GM15510 (cell line): ENCODE measurements around the gene TEX14.

ENCODE experiments used
- POLR2A ChIP-seq: IDR thresholded peaks from 3 replicates; pipeline ENCODE4 v1.6.1; 2011; ENCODE audit warnings: borderline replicate concordance; ENCODE audit not compliant: insufficient read length; ENCODE audit errors: extremely low read depth

Gene TEX14

DNA sequence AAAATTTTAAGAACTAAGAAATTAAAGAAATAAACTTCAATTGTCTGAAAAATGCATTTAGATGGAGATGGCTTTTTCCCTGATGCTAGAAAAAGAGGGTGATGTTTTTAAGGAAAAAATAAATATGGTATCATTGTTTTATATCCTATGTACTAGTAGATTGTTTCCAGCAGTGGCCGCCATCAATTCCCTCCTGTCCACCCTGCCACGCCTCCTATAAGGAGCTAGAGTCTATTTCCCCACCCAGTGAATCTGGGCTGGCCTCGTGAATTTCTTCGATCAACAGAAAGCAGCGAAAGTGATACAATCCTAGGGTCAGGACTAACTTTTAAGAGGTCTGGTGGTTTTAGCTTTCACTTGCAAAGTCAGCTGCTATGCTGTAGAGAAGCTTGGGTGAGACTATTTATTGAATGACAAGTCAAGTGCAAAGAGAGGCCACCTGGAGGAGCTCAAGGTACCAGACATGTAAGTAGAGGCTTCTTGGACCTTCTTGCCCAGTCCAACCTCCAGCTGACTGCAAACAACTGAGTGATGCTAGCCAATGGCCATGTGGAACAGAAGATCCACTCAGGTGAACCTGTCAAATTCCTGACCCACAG lies 96.6 kb downstream of the TEX14 start:
- TF ChIP-seq POLR2A: no peak

DNA sequence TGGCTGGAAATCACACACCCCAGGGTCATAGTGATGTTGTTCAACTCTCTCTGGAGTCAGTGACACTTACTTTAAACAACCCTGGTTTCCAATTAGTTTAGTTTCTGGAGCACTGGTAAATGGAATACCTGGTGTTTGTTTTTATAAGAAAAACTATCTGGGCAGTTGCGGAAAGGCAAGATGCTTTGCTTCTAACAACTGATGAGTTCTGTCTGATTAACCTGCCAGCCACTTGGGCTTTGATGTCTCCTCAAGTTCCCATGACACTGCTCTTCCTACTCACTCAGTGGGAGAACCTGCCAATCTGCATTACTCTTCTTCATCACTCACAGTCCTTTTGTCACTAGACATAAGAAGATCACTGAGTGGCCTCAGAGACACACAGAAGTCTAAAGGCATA lies 98.7 kb downstream of the TEX14 start:
- TF ChIP-seq POLR2A: no peak

DNA sequence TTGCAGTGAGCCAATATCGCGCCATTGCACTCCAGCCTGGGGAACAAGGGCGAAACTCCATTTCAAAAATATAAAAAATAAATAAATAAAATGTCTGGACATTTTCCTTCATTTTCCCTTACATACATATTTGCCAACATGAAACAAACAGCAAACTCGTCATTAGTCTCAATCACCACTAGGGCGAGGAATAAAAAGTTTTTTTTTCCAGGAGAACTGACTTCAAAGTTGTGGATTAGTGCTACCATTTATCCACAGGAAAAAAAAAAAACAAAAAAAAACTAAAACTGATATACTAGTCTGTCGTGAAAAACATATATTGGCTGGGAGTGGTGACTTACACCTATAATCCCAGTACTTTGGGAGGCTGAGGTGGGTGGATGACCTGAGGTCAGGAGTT lies 100.4 kb downstream of the TEX14 start:
- no peak for TF ChIP-seq POLR2A

DNA sequence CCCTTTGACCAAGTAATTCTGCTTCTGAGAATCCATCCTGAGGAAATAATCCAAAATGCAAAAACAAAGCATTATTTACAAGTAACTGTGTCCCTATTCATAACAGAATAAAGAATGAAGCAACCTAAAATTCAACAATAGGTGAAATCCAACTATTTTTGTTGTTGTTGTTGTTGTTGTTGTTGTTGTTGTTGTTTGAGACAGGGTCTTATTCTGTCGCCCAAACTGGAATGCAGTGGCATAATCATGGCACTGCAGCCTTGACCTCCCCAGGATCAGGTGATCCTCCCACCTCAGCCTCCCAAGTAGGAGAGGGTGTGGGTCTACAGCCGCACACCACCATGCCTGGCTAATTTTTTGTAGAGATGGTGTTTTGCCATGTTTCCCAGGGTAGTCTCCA lies 101.5 kb downstream of the TEX14 start:
- TF ChIP-seq POLR2A: no peak

DNA sequence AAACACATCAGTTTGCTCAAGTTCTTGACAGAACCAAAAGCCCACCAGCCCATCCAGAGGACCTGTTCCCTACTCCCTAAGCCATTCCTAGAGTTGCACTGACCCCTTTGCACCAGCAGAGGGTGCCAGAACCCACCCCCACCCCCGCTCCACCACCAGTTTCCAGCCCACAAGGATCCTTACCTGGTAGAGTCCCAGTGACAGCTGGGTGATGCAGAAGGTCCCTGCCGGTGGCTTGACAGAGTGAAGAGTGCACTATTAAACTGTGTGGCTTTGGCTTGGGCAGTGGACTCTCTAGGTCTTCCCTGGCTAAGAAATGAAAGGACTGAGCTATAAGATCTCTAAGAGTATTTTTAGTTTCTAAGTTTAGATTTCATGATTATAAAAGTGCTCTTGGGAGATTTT lies 104.1 kb downstream of the TEX14 start:
- no peak for TF ChIP-seq POLR2A

DNA sequence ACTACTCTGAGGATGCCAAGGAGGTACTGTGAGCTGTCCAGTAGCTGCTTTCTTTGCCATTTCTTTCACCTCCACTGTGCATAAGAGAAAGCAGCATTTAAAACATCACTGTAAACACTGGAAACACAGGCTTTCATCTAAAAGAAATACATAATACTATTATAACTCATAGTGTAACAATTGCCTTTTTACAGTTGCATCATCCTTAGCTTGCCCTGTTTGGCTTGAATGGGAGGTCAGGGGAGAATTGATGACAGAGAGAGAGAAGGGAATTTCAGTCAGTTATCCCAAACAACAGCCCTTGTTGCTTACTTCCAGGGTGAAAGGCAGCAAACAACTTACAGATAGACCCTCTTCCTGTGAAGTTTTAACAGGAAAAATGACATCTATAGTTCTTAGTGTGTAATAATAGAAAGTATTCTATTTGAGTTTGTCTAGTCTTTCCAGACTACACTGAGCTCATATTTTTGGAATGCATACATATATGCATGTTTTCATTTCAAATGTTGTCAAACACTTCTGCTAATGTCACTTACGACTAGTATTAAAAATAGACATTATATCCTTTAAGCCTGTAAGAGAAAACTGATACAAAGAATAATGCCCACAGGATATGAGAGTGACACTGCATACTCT lies 105.7 kb downstream of the TEX14 start:
- TF ChIP-seq POLR2A: no peak

DNA sequence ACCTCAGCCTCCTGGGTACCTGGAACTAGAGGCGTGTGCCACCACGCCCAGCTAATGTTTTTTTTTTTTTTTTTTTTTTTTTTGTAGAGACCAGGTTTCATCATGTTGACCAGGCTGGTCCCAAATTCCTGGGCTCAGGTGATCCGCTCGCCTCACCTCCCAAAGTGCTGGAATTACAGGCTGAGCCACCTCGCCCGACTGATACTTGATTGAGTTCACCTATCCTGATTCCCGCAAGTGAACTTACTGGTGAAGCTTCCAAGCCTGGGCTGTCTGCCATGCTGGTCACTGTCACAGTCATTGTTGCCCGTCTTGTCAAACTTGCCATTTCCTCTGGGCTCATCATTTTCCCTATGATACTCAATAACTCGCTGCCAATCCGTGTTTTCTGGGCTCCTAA lies 106.3 kb downstream of the TEX14 start:
- no peak for TF ChIP-seq POLR2A

DNA sequence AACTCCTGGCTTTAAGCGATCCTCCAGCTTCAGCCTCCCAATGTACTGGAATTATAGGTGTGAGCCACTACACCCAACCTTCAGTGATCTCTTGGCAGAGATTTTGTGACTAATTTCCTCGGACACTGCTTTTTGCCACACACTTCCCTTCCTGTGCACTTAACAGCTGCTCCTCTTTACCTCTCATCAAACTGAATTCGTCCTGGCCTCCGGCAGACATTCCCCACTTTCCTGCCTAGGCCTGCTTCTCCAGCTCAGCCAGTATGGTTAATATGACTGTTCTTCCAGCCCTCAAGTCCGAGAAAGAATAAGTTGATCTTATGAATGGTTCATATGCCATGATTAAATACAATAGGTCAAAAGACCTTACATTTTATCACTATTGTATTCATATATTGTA lies 108.4 kb downstream of the TEX14 start:
- TF ChIP-seq POLR2A: no peak

DNA sequence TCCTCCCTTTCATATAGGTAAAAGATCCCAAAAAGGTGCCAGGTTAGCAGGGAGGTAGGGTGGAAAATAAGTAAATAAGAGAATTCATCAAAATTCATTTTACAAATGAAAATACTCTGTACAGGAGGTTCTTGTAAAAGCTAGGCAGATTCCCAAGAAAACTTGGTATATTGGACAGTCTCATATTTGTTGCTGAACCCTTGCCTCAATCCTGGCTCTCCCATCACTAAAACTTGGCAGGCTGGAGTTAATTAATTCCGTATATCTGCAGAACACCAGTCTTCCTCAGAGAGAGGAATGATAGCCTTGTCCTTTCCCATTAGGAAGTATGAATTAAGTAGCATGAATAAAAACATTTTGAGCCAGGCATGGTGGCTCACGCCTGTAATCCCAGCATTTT lies 111.2 kb downstream of the TEX14 start:
- TF ChIP-seq POLR2A: no peak

DNA sequence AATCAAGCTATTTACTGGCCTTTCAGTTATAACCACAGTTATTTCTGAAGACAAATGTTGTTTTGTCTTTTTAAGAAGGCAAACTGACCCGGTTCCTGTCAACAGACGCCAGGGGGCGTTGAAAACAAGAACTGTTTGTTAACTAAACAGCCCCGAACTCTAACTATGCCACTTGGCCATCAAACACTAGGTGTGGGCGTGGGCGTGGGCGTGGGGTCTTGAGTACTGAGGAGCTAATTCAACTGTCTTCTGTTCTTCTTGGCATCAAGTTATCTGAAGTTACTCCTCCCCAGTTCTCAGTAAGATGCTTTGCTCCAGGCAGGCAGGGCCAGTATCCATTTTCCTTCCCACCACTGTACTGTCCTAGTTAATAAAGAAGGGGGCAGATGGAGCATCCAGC lies 114.1 kb downstream of the TEX14 start:
- no peak for TF ChIP-seq POLR2A

DNA sequence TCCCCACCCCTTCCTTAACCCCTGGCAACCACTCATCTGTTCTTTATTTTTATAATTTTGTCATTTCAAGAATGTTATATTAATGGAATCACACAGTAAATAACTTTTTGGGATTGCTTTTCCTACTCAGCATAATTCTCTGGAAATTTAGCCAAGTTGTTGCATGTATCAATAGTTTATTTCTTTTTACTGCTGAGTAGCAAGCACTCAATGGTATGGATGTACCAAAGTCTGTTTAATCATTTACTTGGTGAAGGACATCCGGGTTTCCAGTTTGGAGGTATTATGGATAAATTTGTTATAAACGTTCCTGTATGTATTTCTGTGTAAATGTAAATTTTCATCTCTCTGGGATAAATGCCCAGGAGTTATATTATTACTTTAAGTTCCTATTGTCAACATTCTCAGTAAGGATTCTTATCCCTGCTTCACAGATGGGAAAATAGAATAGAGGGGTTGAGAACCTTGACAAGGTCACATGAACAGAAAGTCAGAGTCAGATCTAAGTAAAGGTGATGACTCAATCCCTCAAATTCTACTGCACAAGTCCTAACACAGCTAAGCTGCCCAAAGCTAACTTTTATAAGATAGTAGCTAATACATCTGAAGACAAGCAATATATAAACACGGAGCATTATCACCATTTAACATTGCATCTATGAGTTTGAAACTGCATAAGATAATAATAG lies 115.0 kb downstream of the TEX14 start:
- TF ChIP-seq POLR2A: no peak

DNA sequence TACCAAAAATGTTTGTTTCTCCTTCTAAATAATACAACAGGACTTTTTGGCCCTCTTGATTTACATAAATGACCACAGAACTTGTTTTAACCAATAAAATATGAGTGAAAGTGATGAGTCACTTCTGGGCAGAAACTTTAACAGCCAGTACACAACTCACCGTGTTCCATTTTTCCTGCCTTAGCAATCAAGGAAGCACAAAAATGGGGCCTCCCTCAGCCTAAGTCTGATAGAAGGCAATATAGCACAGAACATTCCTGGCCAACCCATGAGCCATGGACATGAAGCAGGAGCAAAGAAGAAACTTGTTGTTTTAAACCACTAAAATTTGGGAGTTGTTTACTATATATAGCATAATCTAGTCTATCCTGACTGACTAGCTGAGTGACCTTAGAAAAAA lies 116.3 kb downstream of the TEX14 start:
- TF ChIP-seq POLR2A: no peak

DNA sequence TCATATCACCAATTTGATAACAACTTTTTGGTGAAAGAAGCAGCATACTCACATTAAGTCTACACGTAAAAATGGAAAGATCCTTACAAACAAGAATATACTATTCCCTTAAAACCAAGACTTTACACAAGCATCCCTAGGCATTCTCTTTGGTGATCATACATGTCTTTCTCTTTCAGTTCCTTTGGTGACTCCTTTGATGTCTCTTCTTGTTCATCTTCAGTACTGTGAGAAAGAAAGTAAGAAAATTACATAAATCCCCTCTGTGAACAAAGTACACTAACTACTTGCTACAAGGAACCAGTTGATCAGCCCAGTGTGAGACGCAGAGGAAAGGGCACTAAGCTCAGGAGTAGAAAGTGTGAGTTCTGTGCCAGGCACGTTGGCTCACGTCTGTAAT lies 117.8 kb downstream of the TEX14 start:
- no peak for TF ChIP-seq POLR2A

DNA sequence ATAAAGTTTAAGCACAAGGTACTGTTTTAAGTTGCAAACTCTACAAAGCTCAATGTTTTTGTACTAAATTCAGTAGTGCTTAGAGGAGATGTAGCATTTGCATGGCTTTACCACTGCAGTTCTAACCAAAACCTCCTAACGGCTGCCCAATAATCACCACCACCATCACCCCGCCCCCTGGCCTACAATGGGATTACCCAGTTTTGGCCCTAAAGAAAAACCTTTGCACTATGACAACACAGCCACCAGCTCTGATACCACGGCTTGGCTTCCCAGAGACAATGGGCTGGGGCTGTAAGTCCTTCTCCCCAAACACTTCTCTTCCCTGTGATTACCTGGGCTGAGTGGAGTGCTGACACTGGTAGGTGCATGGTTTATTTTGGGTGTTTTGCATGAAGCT lies 119.0 kb downstream of the TEX14 start:
- TF ChIP-seq POLR2A: no peak

DNA sequence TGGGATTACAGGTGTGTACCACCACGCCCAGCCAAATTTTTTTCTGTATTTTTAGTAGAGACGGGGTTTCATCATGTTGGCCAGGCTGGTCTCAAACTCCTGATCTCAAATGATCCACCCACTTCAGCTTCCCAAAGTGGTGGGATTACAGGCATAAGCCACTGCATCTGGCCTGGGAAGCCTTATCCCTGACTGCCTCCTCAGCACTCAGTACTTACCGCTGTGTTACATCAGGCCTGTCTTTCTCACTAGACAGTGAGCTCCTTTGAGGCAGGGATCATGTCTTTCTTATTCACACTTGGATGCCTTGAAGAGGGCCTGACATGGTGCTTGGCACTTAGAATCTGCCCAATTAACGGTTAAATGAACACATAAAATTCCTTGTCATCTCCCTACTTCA lies 121.1 kb downstream of the TEX14 start:
- no peak for TF ChIP-seq POLR2A

DNA sequence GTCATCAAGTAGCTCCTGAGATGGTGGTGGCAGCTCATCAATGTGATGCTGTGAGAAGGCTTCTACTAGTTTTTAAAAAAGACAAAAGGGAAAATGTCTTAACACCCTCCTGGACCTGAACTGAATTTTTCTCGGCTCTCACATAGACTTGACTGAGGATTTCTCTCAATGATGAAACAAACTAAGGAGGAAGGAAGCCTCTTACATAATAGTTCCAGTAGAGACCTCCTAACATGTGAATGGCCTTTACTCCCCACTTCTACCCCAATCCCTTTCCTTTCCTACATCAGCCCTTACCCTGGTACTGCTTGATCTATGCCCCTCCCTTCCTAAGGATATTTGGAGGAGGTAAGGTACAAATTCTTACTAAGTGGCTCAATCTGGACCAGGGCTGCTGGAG lies 122.6 kb downstream of the TEX14 start:
- no peak for TF ChIP-seq POLR2A

DNA sequence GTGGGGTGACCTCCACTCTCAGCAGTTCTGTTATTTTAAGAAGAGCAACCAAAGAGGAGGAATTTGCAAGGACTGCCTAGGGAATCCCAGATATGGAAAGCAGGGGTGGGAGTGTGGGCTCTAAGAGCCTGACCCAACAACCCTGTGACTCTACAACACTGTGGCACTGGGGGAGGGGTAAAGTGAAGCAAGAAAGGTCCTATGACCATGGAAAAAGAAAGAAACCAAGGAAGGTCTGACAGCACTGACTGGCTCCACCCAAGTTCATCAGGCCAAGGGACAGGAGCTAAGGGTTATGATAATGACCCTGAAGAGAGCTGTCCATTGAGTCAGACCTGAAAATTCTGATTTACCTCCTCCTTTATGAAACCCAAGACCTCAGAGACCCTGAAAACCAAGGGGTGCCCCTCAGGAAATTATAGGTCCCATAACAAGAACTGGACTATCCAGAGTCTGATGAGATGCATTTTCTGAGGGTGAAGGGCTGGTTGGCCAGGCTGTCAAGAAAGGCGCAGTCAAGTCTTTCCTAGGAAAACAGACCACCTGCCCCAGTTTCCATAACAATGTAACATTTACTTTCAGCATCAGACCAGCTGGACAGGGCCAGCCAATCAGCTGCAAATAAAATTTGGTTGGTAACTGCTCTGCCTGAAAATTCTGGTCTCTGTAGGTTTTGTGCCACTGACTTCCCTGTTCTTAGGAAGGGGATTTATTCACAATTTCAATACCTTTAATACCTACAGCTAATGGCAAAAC lies 123.6 kb downstream of the TEX14 start:
- no peak for TF ChIP-seq POLR2A
